ENCODE data around the gene SELENOI.

DNA sequence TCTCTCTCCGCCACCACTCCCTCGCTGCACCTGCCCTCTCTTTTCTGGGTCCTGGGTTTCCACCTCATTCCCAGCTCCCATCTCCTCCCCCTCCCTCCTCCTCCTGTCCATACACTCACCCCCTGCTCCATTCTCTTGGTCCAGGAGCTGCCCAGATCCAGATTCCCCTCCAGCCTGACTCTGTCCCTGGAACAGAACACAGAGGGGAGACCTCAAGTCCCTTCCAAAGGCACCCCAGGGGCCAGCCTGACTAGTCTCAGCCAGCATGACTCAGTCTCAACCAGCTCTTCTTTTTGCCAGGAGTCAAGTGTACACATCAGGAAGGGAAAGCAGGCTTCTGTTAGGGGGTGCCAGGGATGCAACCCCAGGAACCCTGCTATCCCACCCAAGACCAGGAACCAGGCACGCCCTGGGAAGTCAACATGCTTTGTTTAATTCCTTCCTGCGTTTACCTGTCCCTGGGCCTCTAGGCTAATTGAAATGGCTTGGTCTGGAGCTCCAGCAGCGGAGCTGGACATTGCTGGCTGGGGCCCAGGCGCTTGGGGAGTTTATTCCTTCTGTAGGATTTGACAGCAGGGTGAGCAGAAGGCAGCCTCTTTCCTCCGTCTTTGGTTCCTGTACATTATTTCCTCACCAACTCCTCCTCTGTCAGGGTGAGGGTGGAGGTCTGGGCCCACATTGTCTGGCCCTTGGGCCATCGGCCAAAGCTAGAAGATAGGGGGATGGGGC, 28.4 kb upstream of the SELENOI start:
- TF ChIP-seq, protein P1, sequence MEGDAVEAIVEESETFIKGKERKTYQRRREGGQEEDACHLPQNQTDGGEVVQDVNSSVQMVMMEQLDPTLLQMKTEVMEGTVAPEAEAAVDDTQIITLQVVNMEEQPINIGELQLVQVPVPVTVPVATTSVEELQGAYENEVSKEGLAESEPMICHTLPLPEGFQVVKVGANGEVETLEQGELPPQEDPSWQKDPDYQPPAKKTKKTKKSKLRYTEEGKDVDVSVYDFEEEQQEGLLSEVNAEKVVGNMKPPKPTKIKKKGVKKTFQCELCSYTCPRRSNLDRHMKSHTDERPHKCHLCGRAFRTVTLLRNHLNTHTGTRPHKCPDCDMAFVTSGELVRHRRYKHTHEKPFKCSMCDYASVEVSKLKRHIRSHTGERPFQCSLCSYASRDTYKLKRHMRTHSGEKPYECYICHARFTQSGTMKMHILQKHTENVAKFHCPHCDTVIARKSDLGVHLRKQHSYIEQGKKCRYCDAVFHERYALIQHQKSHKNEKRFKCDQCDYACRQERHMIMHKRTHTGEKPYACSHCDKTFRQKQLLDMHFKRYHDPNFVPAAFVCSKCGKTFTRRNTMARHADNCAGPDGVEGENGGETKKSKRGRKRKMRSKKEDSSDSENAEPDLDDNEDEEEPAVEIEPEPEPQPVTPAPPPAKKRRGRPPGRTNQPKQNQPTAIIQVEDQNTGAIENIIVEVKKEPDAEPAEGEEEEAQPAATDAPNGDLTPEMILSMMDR (IDR thresholded peaks at IDR 0.05), result no peak
- TF ChIP-seq ZFX (IDR thresholded peaks at IDR 0.05; ENCODE audit: borderline replicate concordance), result no peak

Data from 22Rv1 (cell line).